ENCODE data around the gene GSG1L2. TPM values are rescaled to one million over a fixed set of nuclear protein-coding genes. Genes with fewer than 3 reads are reported as not detected.
A peak's percentile ranks its signal among the peaks of the same experiment; 100 is the strongest.

Gene GSG1L2
- total and polyA plus RNA-seq, 7 donors = not detected

- no peaks in the 10 kb centered on the region for H3K9me3 ChIP-seq
- TF ChIP-seq EP300 (IDR thresholded peaks at IDR 0.05) (no peak), CTCF (IDR thresholded peaks at IDR 0.05) (no peak), POLR2AphosphoS5 (IDR thresholded peaks at IDR 0.05) (no peak), POLR2A (IDR thresholded peaks at IDR 0.05) (no peak)
- peaks cover 0 to 51% (median 21%) of the 10 kb centered on the region in 4 donors for H3K4me1 ChIP-seq
- WGBS, 2 donors = 64 to 76% methylated on average over 2 of the region's 2 CpGs
- no peak overlapping the region for H3K4me3 ChIP-seq
- no peaks in the 10 kb centered on the region for H3K27me3 ChIP-seq
- intact Hi-C loops (cut with DNase I) = no loop called here
- peak overlapping the region in 3 of 4 donors; percentile 6 to 75 (median 69) for H3K27ac ChIP-seq
- no peaks in the 10 kb centered on the region for H3K36me3 ChIP-seq
- DNase-seq = no peak
Measured at GRCh38 chr17:9830711-9831110, 8.8 kb upstream of the GSG1L2 start.

- Histone ChIP-seq H3K9me3 (no peaks in the 10 kb centered on the region), H3K4me1 (peaks cover 0 to 61% (median 26%) of the 10 kb centered on the region in 4 donors), H3K27ac (peak overlapping the region; percentile 6 to 75 (median 68)), H3K36me3 (no peaks in the 10 kb centered on the region), H3K27me3 (no peaks in the 10 kb centered on the region), H3K4me3 (no peak overlapping the region)
- intact Hi-C loops (cut with DNase I) = no loop called here
- TF ChIP-seq EP300 (IDR thresholded peaks at IDR 0.05) (no peak), POLR2AphosphoS5 (IDR thresholded peaks at IDR 0.05) (no peak), CTCF (IDR thresholded peaks at IDR 0.05) (no peak), POLR2A (IDR thresholded peaks at IDR 0.05) (no peak)
- WGBS, 2 donors = 64 to 88% methylated on average over 2 of the region's 2 CpGs
- no peak for DNase-seq
Measured at GRCh38 chr17:9829343-9829742, 7.5 kb upstream of the GSG1L2 start.

DNA sequence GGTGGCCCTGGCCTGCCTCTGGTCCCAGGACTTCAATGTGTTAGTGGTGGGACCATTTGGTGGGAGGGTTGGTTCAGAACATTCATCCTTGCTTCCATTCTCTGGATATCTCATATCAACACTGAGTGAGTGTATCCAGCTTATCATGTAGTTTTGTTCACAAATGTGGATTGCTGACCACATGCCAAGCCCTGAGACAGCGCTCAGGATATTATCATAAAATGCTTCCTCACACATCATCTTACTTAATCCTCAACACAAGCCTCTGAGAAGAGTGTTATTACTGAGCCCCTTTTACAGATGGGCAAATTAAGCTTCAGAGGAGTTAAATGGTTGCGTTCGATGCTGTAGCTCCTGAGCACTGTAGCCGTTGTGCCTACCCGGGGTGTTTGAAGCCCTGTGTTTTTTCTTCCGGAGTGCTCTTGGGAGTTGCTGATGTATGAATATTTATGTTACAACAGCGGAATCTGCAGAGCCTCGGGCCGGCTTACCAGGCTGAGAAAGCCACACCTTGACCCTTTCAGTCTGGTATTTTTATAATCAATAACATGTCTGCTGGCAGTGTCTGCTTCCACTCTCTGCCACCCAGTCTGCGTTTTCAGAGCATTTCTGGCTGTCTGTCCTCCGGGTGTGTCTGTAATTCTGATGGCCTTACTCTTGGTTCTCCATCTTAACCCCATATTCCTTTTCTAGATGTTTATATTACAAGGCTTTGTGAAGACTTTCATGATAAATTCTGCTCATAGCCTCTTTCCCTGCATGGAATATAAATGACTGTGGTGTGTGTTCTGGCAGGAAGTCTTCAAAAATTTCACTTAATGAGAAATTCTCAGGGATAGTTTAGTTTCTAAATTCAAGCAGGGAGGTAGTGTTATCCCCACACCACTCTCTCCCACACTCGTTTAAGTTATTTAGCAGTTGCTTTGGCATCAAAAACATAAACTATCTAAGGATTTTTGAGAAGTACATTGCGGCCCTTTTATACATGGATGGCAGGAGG is 6.7 kb upstream of the GSG1L2 start:
- Histone ChIP-seq H3K36me3 (no peaks in the 10 kb centered on the region), H3K4me3 (peak overlapping the region in 2 of 4 donors; percentile 6 to 41), H3K9me3 (no peaks in the 10 kb centered on the region), H3K27me3 (no peaks in the 10 kb centered on the region), H3K27ac (peak overlapping the region; percentile 20 to 75 (median 68)), H3K4me1 (peaks cover 0 to 61% (median 26%) of the 10 kb centered on the region in 4 donors)
- WGBS, 2 donors = 63 to 65% methylated on average over 13 of the region's 13 CpGs
- TF ChIP-seq POLR2A (IDR thresholded peaks at IDR 0.05) (no peak), POLR2AphosphoS5 (IDR thresholded peaks at IDR 0.05) (peak in 3 of 4 donors; percentile 32 to 57 (median 36))
- intact Hi-C loops (cut with DNase I) = no loop called here
- no peak for DNase-seq

DNA sequence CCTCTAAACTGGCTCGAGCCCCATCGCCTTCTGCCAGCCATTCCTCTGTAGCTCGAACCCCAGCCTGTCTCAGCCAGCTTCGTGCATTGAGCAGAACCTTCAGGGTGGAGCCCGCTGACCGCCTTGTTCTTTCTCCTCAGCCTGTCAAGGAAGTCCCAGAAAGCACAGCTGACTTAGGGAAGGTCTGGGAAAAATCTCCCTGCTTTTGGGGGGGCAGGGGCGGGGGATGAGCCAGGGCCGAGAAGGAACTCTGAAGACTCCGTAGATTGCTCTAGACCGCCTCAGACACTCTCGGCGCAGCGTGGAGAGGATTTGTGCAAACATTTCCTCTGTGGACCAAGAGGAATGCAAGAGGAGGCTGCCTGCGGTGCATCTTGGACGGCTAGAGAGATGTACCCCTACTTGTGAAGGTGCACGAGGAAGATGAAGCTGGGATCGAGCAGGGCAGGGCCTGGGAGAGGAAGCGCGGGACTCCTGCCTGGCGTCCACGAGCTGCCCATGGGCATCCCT is 3.8 kb upstream of the GSG1L2 start, which contains the start of gene GLP2R:
TSS of gene GLP2R (plus strand) at position 284 of the 510 bp plus-strand sequence. CDS start at position 424, 140 bp downstream.
- peak in 2 of 4 donors; percentile 30 to 52 for TF ChIP-seq POLR2AphosphoS5 (IDR thresholded peaks at IDR 0.05)
- TF ChIP-seq EP300 (IDR thresholded peaks at IDR 0.05) = no peak
- H3K27me3 ChIP-seq = no peaks in the 10 kb centered on the region
- peak within 1 kb of the TSS; percentile 10 to 41 (median 32) for H3K4me3 ChIP-seq
- H3K4me1 ChIP-seq = peaks cover 0 to 52% (median 26%) of the 10 kb centered on the region in 4 donors
- no peaks in the 10 kb centered on the region for H3K36me3 ChIP-seq
- no peaks in the 10 kb centered on the region for H3K9me3 ChIP-seq
- peak within 1 kb of the TSS; percentile 25 to 58 (median 30) for H3K27ac ChIP-seq
- WGBS, 2 donors = 59 to 60% methylated on average over 21 of the region's 21 CpGs
- intact Hi-C loops (cut with DNase I) = no loop called here
- peak; percentile 75 for DNase-seq

GRCh38 chr17:9824797-9825338 is 3.0 kb upstream of the GSG1L2 start:
- Histone ChIP-seq H3K36me3 (no peaks in the 10 kb centered on the region), H3K27me3 (no peaks in the 10 kb centered on the region), H3K4me3 (no peak overlapping the region), H3K27ac (peak overlapping the region in 3 of 4 donors; percentile 25 to 58 (median 32)), H3K9me3 (no peaks in the 10 kb centered on the region), H3K4me1 (peaks cover 0 to 43% (median 23%) of the 10 kb centered on the region in 4 donors)
- TF ChIP-seq POLR2A (IDR thresholded peaks at IDR 0.05) = no peak
- TF ChIP-seq POLR2AphosphoS5 (IDR thresholded peaks at IDR 0.05) = no peak
- no peak for TF ChIP-seq CTCF (IDR thresholded peaks at IDR 0.05)
- no peak for TF ChIP-seq EP300 (IDR thresholded peaks at IDR 0.05)
- no peak for DNase-seq
- intact Hi-C loops (cut with DNase I) = no loop called here
- 71 to 80% methylated on average over 8 of the region's 8 CpGs for WGBS, 2 donors

All from sigmoid colon (tissue), 7 donors.